ENCODE results near the gene ANKRD49. TPM values are rescaled to one million over a fixed set of nuclear protein-coding genes. Genes with fewer than 3 reads are reported as not detected.
A peak's percentile ranks its signal among the peaks of the same experiment; 100 is the strongest.

Gene ANKRD49
- total and polyA plus RNA-seq, 2 of the 8 experiments (the other 6 are each of a cell fraction or from before 2014, with no cell fraction given): 7.4 to 12.2 TPM

- Histone ChIP-seq H4K8ac (ENCODE audit: extremely low read depth, insufficient read depth, low read length) (no peak within 1 kb of the TSS), H3K4ac (replicated peaks; ENCODE audit: insufficient read length, low read depth, low read length) (peak within 1 kb of the TSS; percentile 3), H3K79me1 (ENCODE audit: low read depth, low read length) (no peaks in the 10 kb centered on the region; the same call in 1 of the 2 replicates), H3K27ac (ENCODE audit: low read depth, low read length) (no peak within 1 kb of the TSS), H3K18ac (ENCODE audit: extremely low read depth, low read length) (no peak within 1 kb of the TSS), H3K9ac (replicated peaks in 1 of 4; ENCODE audit: extremely low read depth in 1 of 4, low read depth in 3 of 4, low read length in 3 of 4) (peak within 1 kb of the TSS in 1 of 4 experiments; percentile 3; a peak in 1 of 7 replicates), H3K14ac (ENCODE audit: insufficient read length) (no peak within 1 kb of the TSS), H3K27me3 (replicated peaks in 1 of 4; ENCODE audit: control insufficient read depth in 3 of 4, extremely low read depth in 1 of 4, insufficient read depth in 3 of 4, low read length in 3 of 4) (peaks cover 0 to 14% (median 13%) of the 10 kb centered on the region in 4 experiments; a peak in 5 of 7 replicates), H3K4me3 (ENCODE audit: extremely low read depth in 1 of 4, insufficient read depth in 2 of 4, low read depth in 3 of 4, low read length in 4 of 4) (peak within 1 kb of the TSS; percentile 40 to 60 (median 53)), H3K36me3 (ENCODE audit: control insufficient read depth in 2 of 4, insufficient read depth in 4 of 4, low read length in 3 of 4) (no peaks in the 10 kb centered on the region), H3K23ac (ENCODE audit: insufficient read length) (no peak within 1 kb of the TSS), H4K91ac (replicated peaks; ENCODE audit: insufficient read length, low read length) (no peak within 1 kb of the TSS), H3K4me2 (ENCODE audit: insufficient read depth in 1 of 2, low read depth in 2 of 2, low read length in 2 of 2) (peak within 1 kb of the TSS; percentile 73 to 92), H2BK12ac (ENCODE audit: low read depth, low read length) (no peak within 1 kb of the TSS; the same call in 1 of the 2 replicates), H4K5ac (ENCODE audit: insufficient read length, low read depth, low read length) (no peak within 1 kb of the TSS), H4K20me1 (replicated peaks in 1 of 2; ENCODE audit: control insufficient read depth in 1 of 2, insufficient read depth in 2 of 2, low read length in 2 of 2) (peaks cover 0 to 2% of the 10 kb centered on the region in 2 experiments), H3K79me2 (ENCODE audit: control insufficient read depth in 1 of 2, insufficient read depth in 2 of 2, low read length in 2 of 2) (no peaks in the 10 kb centered on the region), H3K4me1 (replicated peaks in 1 of 4; ENCODE audit: control insufficient read depth in 3 of 4, insufficient read depth in 4 of 4, low read length in 3 of 4) (peaks cover 0 to 4% (median 0%) of the 10 kb centered on the region in 4 experiments; a peak in 2 of 7 replicates), H2AFZ (ENCODE audit: low read length) (peak within 1 kb of the TSS; percentile 72), H2BK15ac (ENCODE audit: low read length) (no peak within 1 kb of the TSS), H2AK5ac (ENCODE audit: low read depth, low read length) (no peak within 1 kb of the TSS), H2BK5ac (ENCODE audit: low read depth, low read length) (no peak within 1 kb of the TSS), H2BK20ac (ENCODE audit: low read length) (no peak within 1 kb of the TSS), H3K9me3 (ENCODE audit: insufficient read depth in 2 of 2, low read depth in 1 of 2, low read length in 1 of 2) (no peaks in the 10 kb centered on the region), H3K56ac (replicated peaks; ENCODE audit: insufficient read length, low read depth, low read length) (no peak within 1 kb of the TSS), H3K23me2 (ENCODE audit: low read depth, low read length) (peaks cover 9% of the 10 kb centered on the region), H2BK120ac (replicated peaks; ENCODE audit: low read depth, low read length) (no peak within 1 kb of the TSS)
- DNase-seq (ENCODE audit: low read depth in 1 of 2, low spot score in 2 of 2) (peak; percentile 25 to 88), FAIRE-seq (no peak)
- WGBS, 2 experiments (ENCODE audit: extremely low coverage in 1 of 2, insufficient coverage in 1 of 2, insufficient read length in 1 of 2, insufficient replicate concordance in 2 of 2, low coverage in 1 of 2, low lambda C conversion rate in 2 of 2, missing lambda C conversion rate in 1 of 2): 22% methylated on average over 38 of the region's 53 CpGs; no CpG with 5 or more reads in 1 of the 2 experiments
- POLR2A ChIA-PET (ENCODE audit: partially characterized antibody): interaction anchor here (0.9 to 1.7 kb wide), 2 partner anchors 20 to 38 kb away, joined by 3 read pairs; no protein-coding TSS in a partner anchor
- CTCF ChIA-PET (ENCODE audit: partially characterized antibody): interaction anchor here (0.6 to 2.8 kb wide), 7 partner anchors 9 to 617 kb away, joined by 3 to 16 read pairs (median 4); no protein-coding TSS in a partner anchor
- no peak for TF ChIP-seq KDM1A (IDR thresholded peaks at IDR 0.05; ENCODE audit: borderline replicate concordance, low read length)
- TF ChIP-seq HDAC2 (IDR thresholded peaks at IDR 0.05; ENCODE audit: borderline replicate concordance in 1 of 2, low read depth in 2 of 2, low read length in 2 of 2): peak in 1 of 2 experiments; percentile 89; a peak in 2 of 4 replicates
- TF ChIP-seq MAX (IDR thresholded peaks at IDR 0.05): peak; percentile 48; the same call in 1 of the 2 replicates
- no peak for TF ChIP-seq ZNF274 (IDR thresholded peaks at IDR 0.05; ENCODE audit: borderline replicate concordance, extremely low read depth, low read length)
- no peak for TF ChIP-seq TCF12 (IDR thresholded peaks at IDR 0.05; ENCODE audit: low read depth, low read length)
- no peak; the same call in 1 of the 2 replicates for TF ChIP-seq TEAD4 (IDR thresholded peaks at IDR 0.05; ENCODE audit: low read depth, low read length)
- 0 out of 3 replicates have a peak, but pooled peaks of 1 of the 2 experiments have one; percentile 9 for TF ChIP-seq EP300 (IDR thresholded peaks at IDR 0.05; ENCODE audit: borderline replicate concordance in 1 of 2, low read depth in 2 of 2, low read length in 2 of 2)
These were observed 18.4 kb downstream of the ANKRD49 start, which contains the start of gene C11orf97 for GRCh38 chr11:94511932-94512781. C11orf97 (plus strand) TSS chr11:94512461; CDS start chr11:94512529, 68 bp downstream.

Measured in H1 (cell line).